GM19099 (cell line): Measurements from ENCODE around the gene POMT2.

ENCODE experiments used
- POLR2A ChIP-seq: IDR thresholded peaks from 3 replicates; pipeline ENCODE4 v1.6.1; 2011; ENCODE audit warnings: low read depth; ENCODE audit not compliant: insufficient read length; ENCODE audit errors: extremely low read depth

Gene POMT2

DNA sequence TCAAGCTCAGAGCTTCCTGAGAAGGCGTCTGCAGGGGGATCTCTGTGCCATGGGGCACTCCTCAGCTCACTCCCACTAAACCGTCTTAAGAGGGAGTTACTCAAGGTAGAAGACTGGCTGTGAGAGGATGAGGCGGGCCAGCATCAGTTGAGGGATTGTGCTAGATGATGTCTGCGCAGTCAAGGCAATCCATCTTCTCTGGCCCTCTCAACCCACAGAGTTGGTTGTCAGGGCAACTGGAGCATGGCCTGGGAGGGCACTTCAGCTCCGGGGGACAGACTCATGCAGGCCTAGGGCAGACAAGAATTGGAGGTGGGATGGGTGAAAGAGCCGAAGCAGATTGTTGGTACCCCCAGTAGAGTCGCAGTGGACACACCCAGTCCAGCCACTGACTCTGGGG is 9.2 kb upstream of the POMT2 start:
- TF ChIP-seq POLR2A: no peak

DNA sequence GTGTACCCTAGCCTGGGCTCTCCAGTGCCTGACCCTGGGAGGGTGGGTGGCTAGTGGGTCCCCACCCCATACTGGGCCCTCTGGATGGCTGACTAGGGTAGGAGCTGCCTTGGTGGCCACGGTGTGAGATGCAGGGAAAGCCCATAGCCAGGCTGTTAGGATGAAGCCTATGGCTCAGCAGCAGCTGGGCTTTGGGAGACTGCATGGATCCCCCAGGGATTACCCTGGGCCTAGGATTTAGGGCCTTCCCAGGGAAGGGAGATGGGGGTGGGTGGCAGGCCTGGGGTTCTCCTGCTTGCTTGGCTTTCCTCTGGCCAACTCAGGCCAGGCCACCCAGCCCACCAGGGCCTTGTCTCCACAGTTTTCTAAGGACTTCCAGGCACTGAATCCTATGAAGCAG is 6.4 kb upstream of the POMT2 start:
- no peak for TF ChIP-seq POLR2A

DNA sequence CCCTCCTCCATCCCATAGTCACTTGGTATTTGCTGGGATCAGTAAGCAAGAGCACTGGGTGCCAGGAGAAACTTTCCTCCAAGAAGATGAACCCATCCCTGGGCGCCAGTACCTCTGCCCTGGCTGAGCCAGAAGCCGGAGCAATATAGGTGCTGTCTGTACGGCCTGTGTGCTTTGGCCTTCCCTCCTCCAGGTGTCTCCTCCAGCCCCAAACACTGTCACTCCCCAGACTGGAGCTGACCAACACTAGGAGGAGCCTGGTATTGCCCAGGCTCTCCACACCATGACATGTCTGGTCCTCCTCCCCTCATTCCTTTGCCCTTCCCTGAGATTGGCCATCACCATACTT is 5.0 kb upstream of the POMT2 start:
- no peak for TF ChIP-seq POLR2A

DNA sequence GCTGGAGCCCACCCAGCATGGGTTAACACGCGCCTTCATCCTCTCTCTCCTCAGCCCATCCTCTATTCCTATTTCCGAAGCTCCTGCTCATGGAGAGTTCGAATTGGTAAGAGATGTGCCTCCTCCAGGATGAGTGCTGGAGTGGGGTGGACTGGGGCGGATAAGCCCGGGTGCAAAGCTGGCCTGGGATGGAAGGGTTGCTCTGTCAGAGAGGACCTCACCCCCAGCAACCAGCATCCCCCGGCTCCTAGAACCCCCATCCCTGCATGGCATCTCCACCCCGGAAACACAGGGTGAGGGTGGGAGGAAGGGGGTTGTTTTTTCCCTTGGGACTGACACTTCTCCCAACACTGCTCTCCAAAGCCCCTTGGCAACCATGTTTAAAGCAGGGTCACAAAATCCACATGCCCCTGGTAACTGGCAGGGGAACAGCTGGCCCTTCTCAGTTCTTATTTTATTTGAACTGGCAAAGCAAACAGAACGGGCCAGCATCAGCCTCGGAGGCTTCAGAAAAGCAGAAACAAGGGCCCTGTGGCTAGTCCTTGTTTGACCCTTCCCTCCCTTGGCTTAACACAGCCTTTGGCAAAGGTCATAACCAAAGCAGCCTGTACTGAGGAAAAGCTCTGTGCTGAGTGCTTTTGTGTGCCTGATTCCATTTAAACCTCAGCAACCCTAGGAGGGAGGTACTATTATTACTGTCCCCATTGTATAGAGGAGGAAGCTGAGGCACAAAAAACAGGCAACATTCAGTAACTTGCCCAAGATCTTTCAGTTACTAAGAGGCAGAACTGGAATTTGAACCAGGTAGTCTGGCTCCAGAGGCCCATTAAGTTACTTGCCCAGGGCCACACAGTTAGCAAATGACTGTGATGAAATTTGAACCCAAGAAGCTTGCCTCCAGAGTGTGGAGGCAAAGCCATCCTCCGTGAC is 4.4 kb upstream of the POMT2 start:
- no peak for TF ChIP-seq POLR2A

DNA sequence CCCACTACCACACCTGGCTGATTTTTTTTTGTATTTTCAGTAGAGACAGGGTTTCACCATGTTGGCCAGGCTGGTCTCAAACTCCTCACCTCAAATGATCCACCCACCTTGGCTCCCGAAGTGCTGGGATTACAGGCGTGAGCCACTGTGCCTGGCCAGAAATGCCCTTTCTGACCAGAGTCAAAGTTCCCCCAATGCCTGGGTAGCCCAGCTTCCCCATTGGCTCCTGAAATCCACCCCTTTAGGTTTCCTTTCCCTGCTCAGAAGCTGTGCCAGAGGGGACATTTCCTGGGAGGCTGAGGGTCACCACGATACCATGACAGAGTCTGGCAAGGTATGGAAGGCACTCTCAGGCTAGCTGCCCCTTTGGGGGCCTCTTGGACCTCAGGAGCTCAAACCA is 3.6 kb upstream of the POMT2 start:
- no peak for TF ChIP-seq POLR2A

DNA sequence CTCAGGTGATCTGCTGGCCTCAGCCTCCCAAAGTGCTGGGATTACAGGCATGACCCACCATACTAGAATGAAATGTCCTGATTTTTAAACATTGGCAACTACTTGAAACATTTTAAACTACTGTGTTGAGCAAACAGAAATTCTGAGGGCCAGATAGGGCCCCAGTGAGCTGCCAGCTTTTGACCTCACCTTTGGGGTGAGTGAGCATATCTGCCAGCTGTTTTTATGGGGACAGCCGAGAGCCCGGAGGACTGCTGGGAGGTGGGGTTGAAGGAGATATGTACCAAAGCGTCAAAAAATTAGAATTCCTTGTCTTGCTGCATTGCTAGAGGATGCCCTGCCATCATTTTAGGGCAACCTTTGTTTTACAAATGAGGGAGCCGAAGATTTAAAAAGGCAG is 2.9 kb upstream of the POMT2 start:
- no peak for TF ChIP-seq POLR2A

DNA sequence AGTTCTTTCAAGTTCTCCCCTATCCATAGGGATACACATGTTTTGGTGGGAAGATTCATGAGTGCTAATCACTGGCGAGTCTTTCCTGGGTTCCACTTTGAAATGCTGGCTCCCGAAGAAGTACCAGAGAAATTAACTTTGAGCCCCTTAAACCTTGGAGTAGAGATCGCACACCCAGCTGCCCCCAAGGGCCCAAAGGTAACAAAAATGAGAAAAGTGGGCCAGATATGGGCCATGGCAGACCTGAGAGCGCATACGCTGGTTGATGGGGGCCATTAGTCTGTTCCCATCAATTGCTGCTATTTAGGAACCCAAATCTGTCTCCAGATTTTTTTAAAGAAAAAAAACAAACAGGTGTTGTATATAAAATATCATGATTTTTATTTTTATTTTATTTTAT is 2.3 kb upstream of the POMT2 start:
- no peak for TF ChIP-seq POLR2A

DNA sequence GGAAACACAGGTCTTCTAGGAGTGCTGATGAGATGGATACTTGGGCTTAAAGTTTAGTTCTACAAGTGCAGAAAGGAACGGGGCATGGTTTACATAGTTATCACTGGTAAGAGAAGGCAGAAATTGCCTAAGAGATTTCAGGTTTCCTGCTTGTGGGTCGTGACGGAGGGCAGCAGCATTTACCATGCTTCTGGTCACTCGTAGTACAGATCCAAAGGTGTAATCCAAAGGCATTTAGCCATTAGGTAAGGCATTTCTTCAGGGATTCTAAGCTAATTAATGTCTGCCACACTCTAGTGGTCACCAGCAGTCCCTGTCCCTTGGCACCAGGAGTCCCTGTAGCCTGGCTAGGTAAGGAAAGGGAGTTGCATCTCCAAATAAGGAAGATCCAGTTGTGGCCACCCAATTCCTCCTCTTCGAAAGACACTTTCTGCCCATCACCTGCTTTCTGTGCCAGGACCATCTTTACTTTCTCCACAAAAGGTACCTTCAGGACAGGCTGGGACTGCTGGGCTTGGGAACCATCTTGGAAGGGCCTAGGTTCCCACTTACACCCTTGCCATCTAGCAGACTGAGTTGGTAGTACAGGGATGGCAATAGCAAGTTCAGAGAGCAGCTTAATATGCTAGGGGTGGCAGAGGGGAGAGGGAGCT is 1.7 kb upstream of the POMT2 start:
- TF ChIP-seq POLR2A: no peak

DNA sequence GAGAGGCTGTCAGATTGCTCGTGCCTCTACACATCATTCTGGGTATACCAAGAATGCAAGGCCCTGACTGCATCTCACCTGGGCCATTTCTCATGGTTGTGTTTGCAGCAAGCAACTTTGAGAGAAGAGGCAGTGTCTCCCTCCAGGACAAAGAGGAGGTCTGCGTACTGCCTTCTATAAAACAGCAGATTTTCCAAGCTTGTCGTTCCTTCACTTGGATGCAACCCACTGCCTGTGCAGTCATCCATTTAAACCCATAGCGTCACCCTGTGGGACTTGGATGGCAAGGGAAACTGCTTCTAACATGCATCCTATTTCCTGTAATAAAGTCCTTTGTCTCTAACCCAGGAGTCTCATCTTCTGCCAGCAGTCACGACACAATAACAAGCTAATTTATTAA is 1.3 kb downstream of the POMT2 start:
- no peak for TF ChIP-seq POLR2A

DNA sequence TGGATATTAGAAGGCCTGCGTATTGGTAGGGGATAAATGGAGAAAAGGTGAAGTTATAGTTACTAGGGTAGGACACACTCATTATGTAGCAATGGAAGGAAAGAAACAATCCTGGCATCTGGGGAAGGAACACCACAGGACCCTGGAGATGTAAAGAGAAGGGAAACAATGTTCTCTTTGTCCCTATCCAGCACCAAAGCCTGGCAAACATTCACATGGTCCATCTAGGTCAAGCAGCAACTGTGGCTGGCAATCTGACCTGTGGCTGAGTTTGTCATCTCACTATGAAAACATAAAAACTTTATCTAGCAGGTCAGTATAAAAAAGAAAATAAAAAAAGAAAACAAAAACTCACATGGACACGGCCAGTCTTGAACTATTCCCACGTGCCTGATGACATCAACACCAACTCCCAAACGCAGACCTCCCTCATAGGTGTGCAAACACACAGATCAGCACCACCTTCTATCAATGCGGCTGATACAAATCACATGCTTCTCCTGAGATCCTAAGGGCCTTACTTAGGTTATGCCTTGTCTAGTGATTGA is 2.6 kb downstream of the POMT2 start:
- no peak for TF ChIP-seq POLR2A

DNA sequence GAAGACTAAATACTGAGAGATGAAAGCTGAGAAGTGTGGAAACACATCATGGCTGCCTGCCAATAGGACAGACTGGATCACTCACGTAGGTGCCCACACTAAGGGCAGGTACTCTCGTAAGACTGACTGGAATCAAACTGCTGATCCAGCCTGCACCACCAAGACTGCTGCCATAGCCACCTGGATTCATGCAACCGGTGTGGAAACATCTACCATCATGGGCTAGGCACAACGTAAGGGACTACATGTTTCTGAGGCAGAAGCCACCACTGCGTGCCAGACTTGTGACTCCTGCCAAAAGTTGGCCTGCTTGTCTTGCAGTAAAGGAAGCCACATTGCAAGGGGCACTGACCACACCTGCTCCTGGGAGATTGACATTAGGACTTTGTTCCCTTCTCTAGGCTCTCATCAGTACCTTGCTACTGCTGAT is 3.8 kb downstream of the POMT2 start:
- TF ChIP-seq POLR2A: no peak

DNA sequence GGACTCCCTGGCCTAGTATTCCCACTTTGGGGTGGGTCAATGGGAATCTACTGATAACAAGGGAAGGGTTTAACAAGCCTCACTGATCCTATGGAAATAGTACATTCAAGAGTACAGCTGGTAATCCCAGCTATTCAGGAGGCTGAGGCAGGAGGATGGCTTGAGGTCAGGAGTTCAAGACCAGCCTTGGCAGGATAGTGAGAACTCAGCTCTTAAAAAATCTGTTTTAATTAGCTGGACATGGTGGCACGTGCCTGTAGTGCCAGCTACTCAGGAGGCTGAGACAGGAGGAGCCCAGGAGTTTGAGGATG is 4.5 kb downstream of the POMT2 start:
- no peak for TF ChIP-seq POLR2A

DNA sequence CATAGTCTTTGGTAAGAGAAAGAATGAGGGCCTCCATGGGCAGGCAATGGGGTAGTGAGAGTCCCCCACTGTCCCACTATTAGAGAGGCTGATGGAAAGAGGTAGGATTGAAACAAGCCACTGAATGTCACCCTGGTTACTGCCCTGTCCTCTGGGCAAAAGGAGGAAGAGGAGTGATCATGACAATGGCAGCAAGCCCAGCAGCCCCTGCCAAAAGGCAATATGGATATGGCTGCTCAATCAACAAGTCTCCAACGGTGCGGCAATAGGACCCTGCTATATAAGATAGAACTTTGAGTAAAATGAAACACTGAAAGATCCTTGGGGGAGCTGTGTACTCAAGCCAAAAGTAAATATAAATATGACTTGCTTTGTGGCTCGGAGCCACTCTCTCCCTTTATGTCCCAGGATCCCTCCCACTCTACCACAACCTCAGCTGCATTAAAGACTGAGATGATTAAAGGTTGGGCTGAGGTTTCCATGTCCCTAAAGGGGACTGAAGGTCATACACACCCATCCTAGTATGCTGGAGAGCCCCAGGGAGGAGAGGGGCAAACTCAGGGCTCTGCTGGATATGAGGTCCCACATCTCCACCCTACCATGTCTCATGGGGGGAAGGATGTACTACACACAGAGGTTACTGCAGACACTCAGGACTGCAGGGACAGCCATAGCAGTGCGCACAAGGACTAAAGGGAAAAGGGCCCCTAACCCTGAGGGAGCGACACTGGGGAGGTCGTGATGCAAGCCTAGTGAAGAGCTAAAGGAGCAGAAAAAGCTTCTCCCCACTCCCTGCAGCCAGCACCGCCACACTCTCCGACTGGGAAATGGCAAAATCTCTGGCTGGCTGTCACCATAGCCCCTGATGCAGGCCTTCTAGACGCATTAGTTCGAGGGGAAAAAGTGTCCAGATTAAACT is 5.9 kb downstream of the POMT2 start:
- no peak for TF ChIP-seq POLR2A

DNA sequence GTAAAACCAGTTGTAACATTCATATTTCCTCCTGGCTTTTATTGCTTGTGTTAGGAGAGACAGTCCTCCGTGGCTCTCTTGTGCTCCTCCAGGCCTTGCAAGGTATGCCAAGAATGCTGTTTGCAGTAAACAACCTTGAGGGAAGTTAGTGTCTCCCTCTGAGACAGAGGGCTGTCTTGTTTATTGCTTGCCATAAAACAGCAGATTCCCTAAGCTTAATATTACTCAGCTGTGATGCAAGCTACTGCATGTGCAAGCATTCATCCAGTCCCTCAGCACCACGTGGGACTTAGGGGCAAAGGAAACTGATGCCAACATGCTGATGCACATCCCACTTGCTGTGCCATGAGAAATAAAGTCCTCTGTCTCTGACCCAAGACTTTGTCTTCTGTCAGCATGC is 6.6 kb downstream of the POMT2 start:
- TF ChIP-seq POLR2A: no peak

DNA sequence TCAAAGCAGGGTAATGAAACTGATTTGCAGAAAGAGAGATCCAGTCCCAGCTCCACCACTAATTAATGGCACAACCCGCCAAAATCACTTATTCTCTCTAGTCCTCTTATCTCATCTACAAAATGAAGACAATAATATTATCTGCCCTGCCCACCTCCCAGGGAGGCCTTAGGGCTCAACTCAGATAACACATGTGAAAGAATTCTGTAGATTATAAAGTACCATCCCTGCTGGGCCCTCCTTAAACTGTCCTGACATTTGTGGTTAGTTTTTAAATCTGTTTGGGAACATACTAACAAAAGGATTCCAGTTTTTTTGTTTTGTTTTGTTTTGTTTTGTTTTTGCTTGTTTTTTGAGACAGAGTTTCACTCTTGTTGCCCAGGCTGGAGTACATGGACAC is 7.3 kb downstream of the POMT2 start:
- no peak for TF ChIP-seq POLR2A
